Uterus (tissue), 2 donors: ENCODE results near the gene TNNI3K.

Source experiments
- POLR2A ChIP-seq, 2 donors: fragments of 450-650 bp; IDR thresholded peaks; one replicate each; pipeline ENCODE4 v1.6.1; 2016; ENCODE audit warnings: antibody characterized with exemption in 2 of 2, mild to moderate bottlenecking in 1 of 2, moderate library complexity in 1 of 2
- TF ChIP-seq, protein P1 (sequence below), 4 experiments: fragments of 200-600 bp in 2 of 4; fragments of 450-650 bp in 2 of 4; sonication (generic) in 2 of 4; IDR thresholded peaks; one replicate each; pipeline ENCODE4 v1.5.1; 2016 to 2019; ENCODE audit warnings: antibody characterized with exemption in 4 of 4, mild to moderate bottlenecking in 2 of 4, moderate library complexity in 1 of 4

DNA sequence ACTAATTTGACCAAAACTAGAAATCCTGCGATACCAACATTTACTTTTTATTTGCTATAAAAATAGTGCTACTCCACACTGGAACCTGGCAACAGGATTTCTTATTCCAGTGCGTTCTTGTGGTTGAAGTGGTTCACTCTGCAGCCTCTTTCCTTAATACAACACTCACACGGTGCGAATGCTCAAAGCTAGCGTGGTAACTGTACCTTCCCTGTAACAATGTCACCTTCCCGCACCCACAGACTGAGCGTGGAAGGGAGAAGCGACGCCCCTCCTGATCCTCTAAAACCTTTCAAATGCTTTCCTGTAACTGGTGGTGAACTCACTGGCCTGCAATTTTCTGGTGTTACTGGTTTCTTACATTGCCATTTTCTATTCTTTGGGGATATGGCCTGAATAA, 145.1 kb downstream of the TNNI3K start:
- TF ChIP-seq, protein P1, sequence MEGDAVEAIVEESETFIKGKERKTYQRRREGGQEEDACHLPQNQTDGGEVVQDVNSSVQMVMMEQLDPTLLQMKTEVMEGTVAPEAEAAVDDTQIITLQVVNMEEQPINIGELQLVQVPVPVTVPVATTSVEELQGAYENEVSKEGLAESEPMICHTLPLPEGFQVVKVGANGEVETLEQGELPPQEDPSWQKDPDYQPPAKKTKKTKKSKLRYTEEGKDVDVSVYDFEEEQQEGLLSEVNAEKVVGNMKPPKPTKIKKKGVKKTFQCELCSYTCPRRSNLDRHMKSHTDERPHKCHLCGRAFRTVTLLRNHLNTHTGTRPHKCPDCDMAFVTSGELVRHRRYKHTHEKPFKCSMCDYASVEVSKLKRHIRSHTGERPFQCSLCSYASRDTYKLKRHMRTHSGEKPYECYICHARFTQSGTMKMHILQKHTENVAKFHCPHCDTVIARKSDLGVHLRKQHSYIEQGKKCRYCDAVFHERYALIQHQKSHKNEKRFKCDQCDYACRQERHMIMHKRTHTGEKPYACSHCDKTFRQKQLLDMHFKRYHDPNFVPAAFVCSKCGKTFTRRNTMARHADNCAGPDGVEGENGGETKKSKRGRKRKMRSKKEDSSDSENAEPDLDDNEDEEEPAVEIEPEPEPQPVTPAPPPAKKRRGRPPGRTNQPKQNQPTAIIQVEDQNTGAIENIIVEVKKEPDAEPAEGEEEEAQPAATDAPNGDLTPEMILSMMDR (IDR thresholded peaks at IDR 0.05): no peak
- no peak for TF ChIP-seq POLR2A (IDR thresholded peaks at IDR 0.05)
